ENCODE measurements around the gene RRP12. TPM values are rescaled to one million over a fixed set of nuclear protein-coding genes. Genes with fewer than 3 reads are reported as not detected.
A peak's percentile ranks its signal among the peaks of the same experiment; 100 is the strongest.

The RRP12 gene, protein sequence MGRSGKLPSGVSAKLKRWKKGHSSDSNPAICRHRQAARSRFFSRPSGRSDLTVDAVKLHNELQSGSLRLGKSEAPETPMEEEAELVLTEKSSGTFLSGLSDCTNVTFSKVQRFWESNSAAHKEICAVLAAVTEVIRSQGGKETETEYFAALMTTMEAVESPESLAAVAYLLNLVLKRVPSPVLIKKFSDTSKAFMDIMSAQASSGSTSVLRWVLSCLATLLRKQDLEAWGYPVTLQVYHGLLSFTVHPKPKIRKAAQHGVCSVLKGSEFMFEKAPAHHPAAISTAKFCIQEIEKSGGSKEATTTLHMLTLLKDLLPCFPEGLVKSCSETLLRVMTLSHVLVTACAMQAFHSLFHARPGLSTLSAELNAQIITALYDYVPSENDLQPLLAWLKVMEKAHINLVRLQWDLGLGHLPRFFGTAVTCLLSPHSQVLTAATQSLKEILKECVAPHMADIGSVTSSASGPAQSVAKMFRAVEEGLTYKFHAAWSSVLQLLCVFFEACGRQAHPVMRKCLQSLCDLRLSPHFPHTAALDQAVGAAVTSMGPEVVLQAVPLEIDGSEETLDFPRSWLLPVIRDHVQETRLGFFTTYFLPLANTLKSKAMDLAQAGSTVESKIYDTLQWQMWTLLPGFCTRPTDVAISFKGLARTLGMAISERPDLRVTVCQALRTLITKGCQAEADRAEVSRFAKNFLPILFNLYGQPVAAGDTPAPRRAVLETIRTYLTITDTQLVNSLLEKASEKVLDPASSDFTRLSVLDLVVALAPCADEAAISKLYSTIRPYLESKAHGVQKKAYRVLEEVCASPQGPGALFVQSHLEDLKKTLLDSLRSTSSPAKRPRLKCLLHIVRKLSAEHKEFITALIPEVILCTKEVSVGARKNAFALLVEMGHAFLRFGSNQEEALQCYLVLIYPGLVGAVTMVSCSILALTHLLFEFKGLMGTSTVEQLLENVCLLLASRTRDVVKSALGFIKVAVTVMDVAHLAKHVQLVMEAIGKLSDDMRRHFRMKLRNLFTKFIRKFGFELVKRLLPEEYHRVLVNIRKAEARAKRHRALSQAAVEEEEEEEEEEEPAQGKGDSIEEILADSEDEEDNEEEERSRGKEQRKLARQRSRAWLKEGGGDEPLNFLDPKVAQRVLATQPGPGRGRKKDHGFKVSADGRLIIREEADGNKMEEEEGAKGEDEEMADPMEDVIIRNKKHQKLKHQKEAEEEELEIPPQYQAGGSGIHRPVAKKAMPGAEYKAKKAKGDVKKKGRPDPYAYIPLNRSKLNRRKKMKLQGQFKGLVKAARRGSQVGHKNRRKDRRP (N-terminal part only)
- polyA plus RNA-seq (9.7 and 12.1 TPM in 2 replicates), polyA minus RNA-seq (8.5 and 13.6 TPM in 2 replicates)

DNA sequence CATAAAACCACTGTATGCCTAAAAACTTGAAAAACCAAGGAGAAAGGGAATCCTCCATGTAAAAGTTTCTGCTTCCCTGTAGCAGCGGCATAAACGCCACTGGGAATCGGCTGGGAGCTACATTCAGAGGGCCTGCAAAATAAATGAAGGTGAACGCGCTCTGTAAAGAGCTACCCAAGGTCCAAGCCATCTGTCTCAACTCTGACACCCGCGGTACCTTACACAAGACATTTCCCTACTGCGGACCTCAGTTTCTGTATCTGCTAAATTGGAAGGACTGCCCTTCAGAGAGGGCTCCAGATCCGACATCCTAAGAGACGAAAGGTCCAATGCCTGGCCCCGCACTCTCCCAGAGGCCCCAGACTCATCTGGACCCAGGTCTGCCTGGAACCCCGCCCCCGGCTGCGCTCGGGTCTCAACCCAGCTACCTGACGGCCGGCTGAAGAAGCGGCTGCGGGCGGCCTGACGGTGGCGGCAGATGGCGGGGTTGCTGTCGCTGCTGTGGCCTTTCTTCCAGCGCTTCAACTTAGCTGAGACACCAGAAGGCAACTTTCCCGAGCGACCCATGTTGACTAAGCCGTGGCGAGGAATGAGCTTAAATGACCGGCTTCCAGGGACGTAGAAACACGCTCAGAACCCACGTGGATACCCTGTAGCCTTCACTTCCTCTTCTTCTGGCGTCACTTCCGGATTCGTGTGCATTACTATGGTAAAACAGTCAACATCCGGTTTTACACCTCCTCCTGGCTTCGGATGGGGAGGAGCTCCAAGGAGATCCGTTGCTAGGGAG lies at the start of gene RRP12:
Gene RRP12, minus strand, starts transcription at position 676 of the 790 bp plus-strand sequence. Its CDS starts 109 bp downstream, at position 567.
- TF ChIP-seq TAF1 (IDR thresholded peaks at IDR 0.05; ENCODE audit: low read depth) (peak; percentile 40), MXI1 (conservative IDR thresholded peaks at IDR 0.05; ENCODE audit: poor library complexity, severe bottlenecking) (peak; percentile 100), RAD21 (conservative IDR thresholded peaks at IDR 0.05) (peak; percentile 62), SMC3 (conservative IDR thresholded peaks at IDR 0.05; ENCODE audit: poor library complexity) (peak; percentile 70), POLR2AphosphoS5 (IDR thresholded peaks at IDR 0.05) (peak; percentile 66), EZH2 (IDR thresholded peaks at IDR 0.05; ENCODE audit: borderline replicate concordance, insufficient read depth, low read length, poor library complexity, severe bottlenecking) (no peak), EP300 (conservative IDR thresholded peaks at IDR 0.05; ENCODE audit: poor library complexity, severe bottlenecking) (peak; percentile 59)
- TF ChIP-seq, protein P1, sequence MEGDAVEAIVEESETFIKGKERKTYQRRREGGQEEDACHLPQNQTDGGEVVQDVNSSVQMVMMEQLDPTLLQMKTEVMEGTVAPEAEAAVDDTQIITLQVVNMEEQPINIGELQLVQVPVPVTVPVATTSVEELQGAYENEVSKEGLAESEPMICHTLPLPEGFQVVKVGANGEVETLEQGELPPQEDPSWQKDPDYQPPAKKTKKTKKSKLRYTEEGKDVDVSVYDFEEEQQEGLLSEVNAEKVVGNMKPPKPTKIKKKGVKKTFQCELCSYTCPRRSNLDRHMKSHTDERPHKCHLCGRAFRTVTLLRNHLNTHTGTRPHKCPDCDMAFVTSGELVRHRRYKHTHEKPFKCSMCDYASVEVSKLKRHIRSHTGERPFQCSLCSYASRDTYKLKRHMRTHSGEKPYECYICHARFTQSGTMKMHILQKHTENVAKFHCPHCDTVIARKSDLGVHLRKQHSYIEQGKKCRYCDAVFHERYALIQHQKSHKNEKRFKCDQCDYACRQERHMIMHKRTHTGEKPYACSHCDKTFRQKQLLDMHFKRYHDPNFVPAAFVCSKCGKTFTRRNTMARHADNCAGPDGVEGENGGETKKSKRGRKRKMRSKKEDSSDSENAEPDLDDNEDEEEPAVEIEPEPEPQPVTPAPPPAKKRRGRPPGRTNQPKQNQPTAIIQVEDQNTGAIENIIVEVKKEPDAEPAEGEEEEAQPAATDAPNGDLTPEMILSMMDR (IDR thresholded peaks at IDR 0.05; ENCODE audit: poor library complexity, severe bottlenecking), result peak; percentile 58
- TF ChIP-seq, protein P2, sequence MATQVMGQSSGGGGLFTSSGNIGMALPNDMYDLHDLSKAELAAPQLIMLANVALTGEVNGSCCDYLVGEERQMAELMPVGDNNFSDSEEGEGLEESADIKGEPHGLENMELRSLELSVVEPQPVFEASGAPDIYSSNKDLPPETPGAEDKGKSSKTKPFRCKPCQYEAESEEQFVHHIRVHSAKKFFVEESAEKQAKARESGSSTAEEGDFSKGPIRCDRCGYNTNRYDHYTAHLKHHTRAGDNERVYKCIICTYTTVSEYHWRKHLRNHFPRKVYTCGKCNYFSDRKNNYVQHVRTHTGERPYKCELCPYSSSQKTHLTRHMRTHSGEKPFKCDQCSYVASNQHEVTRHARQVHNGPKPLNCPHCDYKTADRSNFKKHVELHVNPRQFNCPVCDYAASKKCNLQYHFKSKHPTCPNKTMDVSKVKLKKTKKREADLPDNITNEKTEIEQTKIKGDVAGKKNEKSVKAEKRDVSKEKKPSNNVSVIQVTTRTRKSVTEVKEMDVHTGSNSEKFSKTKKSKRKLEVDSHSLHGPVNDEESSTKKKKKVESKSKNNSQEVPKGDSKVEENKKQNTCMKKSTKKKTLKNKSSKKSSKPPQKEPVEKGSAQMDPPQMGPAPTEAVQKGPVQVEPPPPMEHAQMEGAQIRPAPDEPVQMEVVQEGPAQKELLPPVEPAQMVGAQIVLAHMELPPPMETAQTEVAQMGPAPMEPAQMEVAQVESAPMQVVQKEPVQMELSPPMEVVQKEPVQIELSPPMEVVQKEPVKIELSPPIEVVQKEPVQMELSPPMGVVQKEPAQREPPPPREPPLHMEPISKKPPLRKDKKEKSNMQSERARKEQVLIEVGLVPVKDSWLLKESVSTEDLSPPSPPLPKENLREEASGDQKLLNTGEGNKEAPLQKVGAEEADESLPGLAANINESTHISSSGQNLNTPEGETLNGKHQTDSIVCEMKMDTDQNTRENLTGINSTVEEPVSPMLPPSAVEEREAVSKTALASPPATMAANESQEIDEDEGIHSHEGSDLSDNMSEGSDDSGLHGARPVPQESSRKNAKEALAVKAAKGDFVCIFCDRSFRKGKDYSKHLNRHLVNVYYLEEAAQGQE (IDR thresholded peaks at IDR 0.05; ENCODE audit: borderline replicate concordance), result peak; percentile 68
- H3K9ac ChIP-seq (ENCODE audit: low read length), result peak within 1 kb of the TSS; percentile 61
- no peaks in the 10 kb centered on the region for H3K9me2 ChIP-seq (ENCODE audit: insufficient read depth, low read length)
- H3K4me3 ChIP-seq (ENCODE audit: low read length), result peak within 1 kb of the TSS; percentile 87
- H3K9me3 ChIP-seq (ENCODE audit: low read length), result no peaks in the 10 kb centered on the region
- H2AFZ ChIP-seq (ENCODE audit: low read depth, low read length), result peak within 1 kb of the TSS; percentile 37
- H3K36me3 ChIP-seq (ENCODE audit: insufficient read depth, low read length), result no peaks in the 10 kb centered on the region
- peak within 1 kb of the TSS; percentile 83 for H3K4me2 ChIP-seq (ENCODE audit: low read length)
- H4K20me1 ChIP-seq (ENCODE audit: insufficient read depth), result no peaks in the 10 kb centered on the region
- H3F3A ChIP-seq (ENCODE audit: insufficient read depth, low read length, poor library complexity, severe bottlenecking), result no peaks in the 10 kb centered on the region
- no peaks in the 10 kb centered on the region for H3K79me2 ChIP-seq (replicated peaks; ENCODE audit: insufficient read depth, low read length)
- H3K27me3 ChIP-seq (ENCODE audit: insufficient read depth, low read depth, low read length), result no peaks in the 10 kb centered on the region
- peak within 1 kb of the TSS; percentile 56 for H3K27ac ChIP-seq (ENCODE audit: low read length)

Data from neural cell (in vitro differentiated cells).